Measurements from ENCODE around the gene SLC8A3. TPM values are rescaled to one million over a fixed set of nuclear protein-coding genes. Genes with fewer than 3 reads are reported as not detected.

Gene SLC8A3
- total RNA-seq, 2 donors from 2014 or later: under 0.01 to 0.66 TPM

DNA sequence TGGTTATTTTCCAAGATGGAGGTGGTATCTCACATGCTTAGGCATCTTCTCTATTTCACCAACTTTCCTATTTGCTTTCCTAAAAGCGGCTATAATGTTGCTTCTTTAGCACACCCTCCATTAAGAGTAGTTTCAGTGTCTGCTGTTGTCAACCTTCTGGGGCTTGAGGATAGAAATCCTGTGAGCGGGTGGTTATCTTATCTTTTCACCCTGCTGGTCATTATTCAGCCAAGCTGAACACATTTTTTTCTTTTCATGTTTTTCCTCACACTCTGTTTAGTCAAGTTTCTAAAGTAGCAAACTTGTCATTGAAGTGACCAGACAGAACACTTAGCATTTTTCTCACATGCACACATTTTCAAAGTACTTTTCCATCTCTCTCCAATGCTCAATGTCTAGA lies 104.5 kb downstream of the SLC8A3 start:
- ATAC-seq: no peak
- Histone ChIP-seq H3K4me1 (no peaks in the 10 kb centered on the region), H3K9me3 (no peaks in the 10 kb centered on the region), H3K27me3 (no peaks in the 10 kb centered on the region), H3K4me3 (no peak overlapping the region), H3K36me3 (replicated peaks in 1 of 2; ENCODE audit: insufficient read depth in 1 of 2, low read depth in 2 of 2) (no peaks in the 10 kb centered on the region), H3K27ac (no peak overlapping the region)
- 25 to 45% methylated on average over 2 of the region's 2 CpGs for WGBS, 2 donors
- TF ChIP-seq POLR2A (IDR thresholded peaks at IDR 0.05): no peak
- DNase-seq: no peak
- intact Hi-C loops (cut with DNase I): no loop called here

DNA sequence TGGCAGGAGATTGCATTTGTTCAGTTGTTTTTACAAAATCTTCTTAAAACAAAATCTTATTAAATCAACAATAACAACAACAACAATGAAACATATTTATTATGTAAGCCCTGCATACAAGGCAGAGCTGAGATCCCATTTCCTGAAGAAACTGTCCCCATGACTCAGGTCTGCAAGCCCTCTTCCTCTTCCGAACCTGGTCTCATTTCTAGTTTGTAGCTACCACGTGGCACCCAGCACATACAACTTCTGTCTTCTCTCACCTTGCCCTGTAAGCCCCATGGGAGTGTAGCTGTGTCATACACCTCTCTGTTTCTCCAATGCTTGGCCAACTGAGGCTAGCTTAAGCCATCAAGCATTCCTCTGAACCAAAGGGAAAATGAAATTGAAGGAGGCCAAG lies 106.4 kb downstream of the SLC8A3 start:
- TF ChIP-seq POLR2A (IDR thresholded peaks at IDR 0.05): no peak
- TF ChIP-seq, protein P1, sequence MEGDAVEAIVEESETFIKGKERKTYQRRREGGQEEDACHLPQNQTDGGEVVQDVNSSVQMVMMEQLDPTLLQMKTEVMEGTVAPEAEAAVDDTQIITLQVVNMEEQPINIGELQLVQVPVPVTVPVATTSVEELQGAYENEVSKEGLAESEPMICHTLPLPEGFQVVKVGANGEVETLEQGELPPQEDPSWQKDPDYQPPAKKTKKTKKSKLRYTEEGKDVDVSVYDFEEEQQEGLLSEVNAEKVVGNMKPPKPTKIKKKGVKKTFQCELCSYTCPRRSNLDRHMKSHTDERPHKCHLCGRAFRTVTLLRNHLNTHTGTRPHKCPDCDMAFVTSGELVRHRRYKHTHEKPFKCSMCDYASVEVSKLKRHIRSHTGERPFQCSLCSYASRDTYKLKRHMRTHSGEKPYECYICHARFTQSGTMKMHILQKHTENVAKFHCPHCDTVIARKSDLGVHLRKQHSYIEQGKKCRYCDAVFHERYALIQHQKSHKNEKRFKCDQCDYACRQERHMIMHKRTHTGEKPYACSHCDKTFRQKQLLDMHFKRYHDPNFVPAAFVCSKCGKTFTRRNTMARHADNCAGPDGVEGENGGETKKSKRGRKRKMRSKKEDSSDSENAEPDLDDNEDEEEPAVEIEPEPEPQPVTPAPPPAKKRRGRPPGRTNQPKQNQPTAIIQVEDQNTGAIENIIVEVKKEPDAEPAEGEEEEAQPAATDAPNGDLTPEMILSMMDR (IDR thresholded peaks at IDR 0.05): no peak
- ATAC-seq (no peak), DNase-seq (no peak)
- Histone ChIP-seq H3K9me3 (no peaks in the 10 kb centered on the region), H3K27ac (no peak overlapping the region), H3K4me1 (peaks cover 7% of the 10 kb centered on the region), H3K36me3 (replicated peaks in 1 of 2; ENCODE audit: insufficient read depth in 1 of 2, low read depth in 2 of 2) (no peaks in the 10 kb centered on the region), H3K4me3 (no peak overlapping the region), H3K27me3 (no peaks in the 10 kb centered on the region)
- 69 to 85% methylated on average over 2 of the region's 2 CpGs for WGBS, 2 donors
- intact Hi-C loops (cut with DNase I): no loop called here

DNA sequence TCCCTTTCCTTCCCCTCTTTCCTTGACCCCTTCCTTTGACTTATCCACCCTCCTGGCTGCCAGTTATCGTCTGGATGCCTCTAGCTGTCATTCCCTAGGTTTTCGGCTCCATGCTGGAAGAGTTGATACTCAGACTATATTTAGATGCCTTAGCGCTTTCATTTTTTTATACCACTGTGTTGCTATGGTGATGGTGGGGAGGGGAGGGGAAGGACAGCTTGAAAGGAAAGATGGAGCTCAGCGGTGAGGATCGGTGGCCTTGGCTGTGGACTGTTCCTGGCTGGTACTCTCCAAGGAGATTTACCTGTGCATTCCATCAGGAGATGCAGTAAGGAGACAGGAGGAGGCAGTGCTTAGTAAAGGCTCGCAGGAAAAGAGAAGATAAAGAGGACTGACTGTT lies 108.7 kb downstream of the SLC8A3 start:
- H3K27ac ChIP-seq: no peak overlapping the region
- WGBS, 2 donors: 68 to 78% methylated on average over 6 of the region's 6 CpGs
- H3K36me3 ChIP-seq (replicated peaks in 1 of 2; ENCODE audit: insufficient read depth in 1 of 2, low read depth in 2 of 2): no peaks in the 10 kb centered on the region
- no peak for ATAC-seq
- H3K9me3 ChIP-seq: no peaks in the 10 kb centered on the region
- H3K27me3 ChIP-seq: no peaks in the 10 kb centered on the region
- H3K4me3 ChIP-seq: no peak overlapping the region
- peaks cover 23% of the 10 kb centered on the region for H3K4me1 ChIP-seq
- no peak for TF ChIP-seq POLR2A (IDR thresholded peaks at IDR 0.05)
- TF ChIP-seq, protein P1 (IDR thresholded peaks at IDR 0.05): no peak
- DNase-seq: no peak
- intact Hi-C loops (cut with DNase I): no loop called here

DNA sequence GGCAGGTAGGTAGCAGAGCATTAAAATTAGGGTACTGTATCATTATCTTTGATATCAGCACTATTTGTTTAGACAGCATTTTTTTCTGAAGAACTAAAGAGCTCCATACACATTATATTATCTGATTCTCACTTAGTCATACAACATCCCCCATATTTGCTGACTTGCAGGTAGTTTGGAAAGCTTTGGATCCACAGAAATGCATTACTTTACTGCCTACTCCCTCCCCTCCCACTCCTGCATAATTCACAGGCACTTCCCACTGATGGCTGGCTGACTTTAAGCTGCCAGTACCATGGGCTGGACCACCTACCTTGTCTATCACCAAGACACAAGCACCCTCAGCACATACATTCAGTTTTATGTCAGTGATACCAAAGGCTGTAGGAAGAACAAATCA lies 110.4 kb downstream of the SLC8A3 start:
- H3K9me3 ChIP-seq: no peaks in the 10 kb centered on the region
- ATAC-seq: no peak
- intact Hi-C loops (cut with DNase I): no loop called here
- no peaks in the 10 kb centered on the region for H3K36me3 ChIP-seq (replicated peaks in 1 of 2; ENCODE audit: insufficient read depth in 1 of 2, low read depth in 2 of 2)
- no peak overlapping the region for H3K4me3 ChIP-seq
- H3K4me1 ChIP-seq: peaks cover 23% of the 10 kb centered on the region
- no peaks in the 10 kb centered on the region for H3K27me3 ChIP-seq
- no peak overlapping the region for H3K27ac ChIP-seq
- no peak for DNase-seq
- TF ChIP-seq, protein P1 (IDR thresholded peaks at IDR 0.05): no peak
- no peak for TF ChIP-seq POLR2A (IDR thresholded peaks at IDR 0.05)

DNA sequence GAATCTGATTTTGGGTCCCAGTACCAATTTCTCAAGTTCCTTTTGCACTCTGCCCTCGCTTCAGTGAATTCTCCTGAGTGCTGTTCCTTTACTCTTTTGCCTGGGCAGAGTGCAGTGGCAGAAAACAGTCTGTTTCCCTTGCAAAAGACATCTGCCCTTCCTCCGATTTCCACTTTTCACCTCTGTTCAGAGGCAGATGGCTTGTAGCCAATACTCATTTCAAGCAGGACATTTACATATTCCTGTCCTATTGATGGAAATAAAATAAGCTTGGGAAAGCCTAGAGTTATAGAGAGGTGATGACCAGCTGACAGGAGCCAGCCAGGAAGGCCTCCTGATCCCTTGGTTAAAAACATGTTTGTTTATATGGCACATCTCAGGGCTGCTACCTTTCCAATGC lies 111.0 kb downstream of the SLC8A3 start:
- ATAC-seq (peak; percentile 19), DNase-seq (no peak)
- Histone ChIP-seq H3K4me3 (no peak overlapping the region), H3K9me3 (no peaks in the 10 kb centered on the region), H3K36me3 (replicated peaks in 1 of 2; ENCODE audit: insufficient read depth in 1 of 2, low read depth in 2 of 2) (no peaks in the 10 kb centered on the region), H3K4me1 (peaks cover 23% of the 10 kb centered on the region), H3K27me3 (no peaks in the 10 kb centered on the region), H3K27ac (peak overlapping the region in 3 of 4 donors; percentile 6 to 54 (median 39))
- 32 to 64% methylated on average over 2 of the region's 2 CpGs for WGBS, 2 donors
- intact Hi-C loops (cut with DNase I): no loop called here
- TF ChIP-seq, protein P1 (IDR thresholded peaks at IDR 0.05): no peak
- TF ChIP-seq POLR2A (IDR thresholded peaks at IDR 0.05): no peak
